ENCODE data around the gene BICD2. TPM values are rescaled to one million over a fixed set of nuclear protein-coding genes. Genes with fewer than 3 reads are reported as not detected.
A peak's percentile ranks its signal among the peaks of the same experiment; 100 is the strongest.

BICD2 gene
- total and polyA plus RNA-seq, 4 donors = 13.8 to 33.2 (median 26.4) TPM

GRCh38 chr9:92729735-92730155, 34.9 kb downstream of the BICD2 start:
- Histone ChIP-seq H3K9ac (ENCODE audit: insufficient read depth in 1 of 2, low read length in 2 of 2) (no peak overlapping the region), H3K4me1 (ENCODE audit: control insufficient read depth in 5 of 5, insufficient read depth in 5 of 5, low read length in 5 of 5) (peaks cover 0 to 22% (median 0%) of the 10 kb centered on the region in 5 donors), H3K27me3 (ENCODE audit: control insufficient read depth in 3 of 3, insufficient read depth in 3 of 3, low read length in 2 of 3) (no peaks in the 10 kb centered on the region), H3K27ac (ENCODE audit: low read depth in 1 of 2, low read length in 1 of 2) (no peak overlapping the region), H3K36me3 (ENCODE audit: control insufficient read depth in 4 of 4, insufficient read depth in 4 of 4, low read length in 4 of 4) (peaks cover 0 to 16% (median 14%) of the 10 kb centered on the region in 4 donors), H3K9me3 (ENCODE audit: control insufficient read depth in 4 of 4, insufficient read depth in 3 of 4, low read length in 3 of 4) (no peaks in the 10 kb centered on the region), H3K4me3 (no peak overlapping the region)
- 91 to 94% methylated on average over 9 of the region's 9 CpGs for WGBS, 2 donors
- TF ChIP-seq CTCF (IDR thresholded peaks at IDR 0.05; ENCODE audit: control extremely low read depth, extremely low read depth) = no peak
- peak in 1 of 3 donors; percentile 7 for DNase-seq
- ATAC-seq (ENCODE audit: insufficient read depth, low FRiP score) = no peak

GRCh38 chr9:92728831-92729734, 35.5 kb downstream of the BICD2 start:
- ATAC-seq (ENCODE audit: insufficient read depth, low FRiP score) = no peak
- H3K27ac ChIP-seq (ENCODE audit: low read depth in 1 of 2, low read length in 1 of 2) = no peak overlapping the region
- peaks cover 0 to 16% (median 14%) of the 10 kb centered on the region in 4 donors for H3K36me3 ChIP-seq (ENCODE audit: control insufficient read depth in 4 of 4, insufficient read depth in 4 of 4, low read length in 4 of 4)
- no peaks in the 10 kb centered on the region for H3K27me3 ChIP-seq (ENCODE audit: control insufficient read depth in 3 of 3, insufficient read depth in 3 of 3, low read length in 2 of 3)
- H3K9me3 ChIP-seq (ENCODE audit: control insufficient read depth in 4 of 4, insufficient read depth in 3 of 4, low read length in 3 of 4) = no peaks in the 10 kb centered on the region
- H3K4me3 ChIP-seq = no peak overlapping the region
- H3K9ac ChIP-seq (ENCODE audit: insufficient read depth in 1 of 2, low read length in 2 of 2) = no peak overlapping the region
- WGBS, 2 donors = 53 to 62% methylated on average over 21 to 22 of the region's 22 CpGs
- peak in 1 of 3 donors; percentile 2 for DNase-seq
- peaks cover 0 to 21% (median 0%) of the 10 kb centered on the region in 5 donors for H3K4me1 ChIP-seq (ENCODE audit: control insufficient read depth in 5 of 5, insufficient read depth in 5 of 5, low read length in 5 of 5)
- no peak for TF ChIP-seq CTCF (IDR thresholded peaks at IDR 0.05; ENCODE audit: control extremely low read depth, extremely low read depth)

GRCh38 chr9:92727716-92728700, 36.6 kb downstream of the BICD2 start:
- Histone ChIP-seq H3K9me3 (ENCODE audit: control insufficient read depth in 4 of 4, insufficient read depth in 3 of 4, low read length in 3 of 4) (no peaks in the 10 kb centered on the region), H3K36me3 (ENCODE audit: control insufficient read depth in 4 of 4, insufficient read depth in 4 of 4, low read length in 4 of 4) (peaks cover 0 to 16% (median 14%) of the 10 kb centered on the region in 4 donors), H3K9ac (ENCODE audit: insufficient read depth in 1 of 2, low read length in 2 of 2) (no peak overlapping the region), H3K27ac (ENCODE audit: low read depth in 1 of 2, low read length in 1 of 2) (no peak overlapping the region), H3K27me3 (ENCODE audit: control insufficient read depth in 3 of 3, insufficient read depth in 3 of 3, low read length in 2 of 3) (no peaks in the 10 kb centered on the region), H3K4me1 (ENCODE audit: control insufficient read depth in 5 of 5, insufficient read depth in 5 of 5, low read length in 5 of 5) (peaks cover 0 to 26% (median 0%) of the 10 kb centered on the region in 5 donors), H3K4me3 (no peak overlapping the region)
- peak in 1 of 3 donors; percentile 10 for DNase-seq
- WGBS, 2 donors = 94 to 95% methylated on average over 14 of the region's 14 CpGs
- no peak for ATAC-seq (ENCODE audit: insufficient read depth, low FRiP score)
- no peak for TF ChIP-seq CTCF (IDR thresholded peaks at IDR 0.05; ENCODE audit: control extremely low read depth, extremely low read depth)
